ENCODE measurements around the gene TTLL5.

Gene TTLL5

GRCh38 chr14:75715926-75716780 is 55.1 kb downstream of the TTLL5 start:
- no peak overlapping the region for H3K9ac ChIP-seq
- peaks cover 70% of the 10 kb centered on the region for H3K4me1 ChIP-seq
- H3K27ac ChIP-seq, result peak overlapping the region; percentile 63

GRCh38 chr14:75717729-75718128 is 56.7 kb downstream of the TTLL5 start:
- no peaks in the 10 kb centered on the region for H3K79me2 ChIP-seq
- no peak overlapping the region for H3K4me3 ChIP-seq (ENCODE audit: low read depth, low read length)
- H3K9me3 ChIP-seq (ENCODE audit: control insufficient read depth, low read length), result no peaks in the 10 kb centered on the region
- H3K9ac ChIP-seq, result no peak overlapping the region
- peak overlapping the region; percentile 73 for H3K27ac ChIP-seq
- no peak for TF ChIP-seq CTCF (IDR thresholded peaks at IDR 0.05)
- H3K4me2 ChIP-seq (ENCODE audit: low read length), result peak overlapping the region; percentile 52
- H3K4me1 ChIP-seq, result peaks cover 62% of the 10 kb centered on the region
- H3K27me3 ChIP-seq (ENCODE audit: control insufficient read depth, insufficient read depth, low read length), result no peaks in the 10 kb centered on the region
- H3K36me3 ChIP-seq (ENCODE audit: control insufficient read depth, insufficient read depth, low read length), result no peaks in the 10 kb centered on the region
- peak overlapping the region; percentile 13 for H2AFZ ChIP-seq

More at GRCh38 chr14:75715926-75716780, 55.1 kb downstream of the TTLL5 start:
- Histone ChIP-seq H3K9me3 (ENCODE audit: control insufficient read depth, low read length) (no peaks in the 10 kb centered on the region), H3K79me2 (no peaks in the 10 kb centered on the region), H2AFZ (peak overlapping the region; percentile 24), H3K4me3 (ENCODE audit: low read depth, low read length) (no peak overlapping the region), H3K27me3 (ENCODE audit: control insufficient read depth, insufficient read depth, low read length) (no peaks in the 10 kb centered on the region), H3K4me2 (ENCODE audit: low read length) (no peak overlapping the region), H3K36me3 (ENCODE audit: control insufficient read depth, insufficient read depth, low read length) (no peaks in the 10 kb centered on the region)
- no peak for TF ChIP-seq CTCF (IDR thresholded peaks at IDR 0.05)

- Histone ChIP-seq H3K4me2 (ENCODE audit: low read length) (peak overlapping the region; percentile 52), H3K27ac (peak overlapping the region; percentile 73), H3K4me1 (peaks cover 62% of the 10 kb centered on the region), H2AFZ (peak overlapping the region; percentile 13), H3K9ac (no peak overlapping the region), H3K9me3 (ENCODE audit: control insufficient read depth, low read length) (no peaks in the 10 kb centered on the region), H3K27me3 (ENCODE audit: control insufficient read depth, insufficient read depth, low read length) (no peaks in the 10 kb centered on the region), H3K79me2 (no peaks in the 10 kb centered on the region), H3K36me3 (ENCODE audit: control insufficient read depth, insufficient read depth, low read length) (no peaks in the 10 kb centered on the region), H3K4me3 (ENCODE audit: low read depth, low read length) (no peak overlapping the region)
- TF ChIP-seq CTCF (IDR thresholded peaks at IDR 0.05), result no peak
Measured at GRCh38 chr14:75718199-75718598, 57.2 kb downstream of the TTLL5 start.

GRCh38 chr14:75720116-75720515 is 59.1 kb downstream of the TTLL5 start:
- Histone ChIP-seq H3K36me3 (ENCODE audit: control insufficient read depth, insufficient read depth, low read length) (no peaks in the 10 kb centered on the region), H3K79me2 (no peaks in the 10 kb centered on the region), H3K4me2 (ENCODE audit: low read length) (peak overlapping the region; percentile 56), H2AFZ (peak overlapping the region; percentile 31), H3K4me1 (peaks cover 59% of the 10 kb centered on the region), H3K27me3 (ENCODE audit: control insufficient read depth, insufficient read depth, low read length) (no peaks in the 10 kb centered on the region), H3K4me3 (ENCODE audit: low read depth, low read length) (no peak overlapping the region), H3K27ac (peak overlapping the region; percentile 88), H3K9ac (no peak overlapping the region), H3K9me3 (ENCODE audit: control insufficient read depth, low read length) (no peaks in the 10 kb centered on the region)
- TF ChIP-seq CTCF (IDR thresholded peaks at IDR 0.05), result no peak

Data from parathyroid adenoma (tissue), 2 donors.